HG03025 (cell line): ENCODE data around the gene DNAH2.

Experiments used
- ATAC-seq: cut with Tn5 transposase; IDR thresholded peaks from one replicate; pipeline ENCODE4 v1.9.1; 2021; ENCODE audit warnings: mild to moderate bottlenecking, moderate library complexity; ENCODE audit not compliant: unreplicated experiment, low FRiP score

The DNAH2 gene

DNA sequence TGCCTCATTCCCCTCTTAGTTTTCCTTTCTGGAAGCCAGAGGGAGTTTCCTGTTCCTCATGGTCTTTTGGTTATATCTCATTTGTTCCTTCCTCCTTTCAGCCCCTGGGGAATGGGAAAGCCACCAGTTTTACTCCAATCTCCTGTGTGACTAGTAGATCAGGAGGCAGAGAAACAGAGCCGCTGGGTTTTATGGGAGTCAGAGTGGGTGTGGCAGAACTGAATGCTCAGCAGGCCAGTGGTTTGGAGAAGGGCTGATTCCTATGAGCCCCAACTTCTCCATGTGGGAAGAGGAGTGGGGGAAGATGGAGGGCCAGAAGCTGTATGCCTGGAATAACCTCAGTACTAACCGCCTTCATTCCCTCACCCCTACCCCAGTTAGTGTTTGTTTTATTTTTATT, 4.1 kb downstream of the DNAH2 start:
- ATAC-seq = no peak

DNA sequence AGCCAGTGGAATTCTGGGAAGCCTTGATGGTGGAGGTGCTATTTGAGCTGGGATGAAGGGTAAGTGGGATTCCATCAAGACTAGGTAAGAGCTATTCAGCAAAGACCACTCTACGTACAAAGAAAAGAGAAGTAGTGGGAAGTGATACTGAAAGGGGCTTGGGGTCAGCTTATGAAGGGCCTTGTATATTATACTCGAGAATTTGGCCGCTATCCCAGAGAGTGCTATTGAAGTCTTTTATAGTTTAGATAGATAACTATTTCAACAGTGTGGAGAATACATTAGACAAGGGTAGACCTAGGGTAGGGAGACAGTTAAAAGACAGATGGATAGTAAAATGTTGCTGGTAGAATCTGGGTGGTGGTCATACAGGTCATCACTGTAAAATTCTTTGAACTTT, 10.3 kb downstream of the DNAH2 start:
- ATAC-seq = no peak

DNA sequence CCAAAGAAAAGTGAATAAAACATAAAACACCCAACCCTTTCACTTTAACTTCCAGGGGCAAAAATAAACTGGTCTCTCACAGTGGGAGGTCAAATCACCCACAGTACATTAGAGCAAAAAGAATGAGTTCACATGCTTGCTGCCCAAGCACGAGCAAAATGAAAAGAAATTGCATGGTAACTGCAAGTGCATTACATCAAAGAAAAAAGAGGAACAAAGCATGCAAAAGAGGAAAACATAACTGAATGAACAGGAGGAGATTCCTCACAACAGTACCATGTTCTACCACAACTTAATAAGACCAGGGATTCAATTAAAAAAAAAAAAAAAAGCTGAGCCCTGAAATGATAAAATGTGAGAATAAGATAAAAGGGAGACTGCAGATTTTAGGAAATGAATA, 12.3 kb downstream of the DNAH2 start:
- no peak for ATAC-seq

DNA sequence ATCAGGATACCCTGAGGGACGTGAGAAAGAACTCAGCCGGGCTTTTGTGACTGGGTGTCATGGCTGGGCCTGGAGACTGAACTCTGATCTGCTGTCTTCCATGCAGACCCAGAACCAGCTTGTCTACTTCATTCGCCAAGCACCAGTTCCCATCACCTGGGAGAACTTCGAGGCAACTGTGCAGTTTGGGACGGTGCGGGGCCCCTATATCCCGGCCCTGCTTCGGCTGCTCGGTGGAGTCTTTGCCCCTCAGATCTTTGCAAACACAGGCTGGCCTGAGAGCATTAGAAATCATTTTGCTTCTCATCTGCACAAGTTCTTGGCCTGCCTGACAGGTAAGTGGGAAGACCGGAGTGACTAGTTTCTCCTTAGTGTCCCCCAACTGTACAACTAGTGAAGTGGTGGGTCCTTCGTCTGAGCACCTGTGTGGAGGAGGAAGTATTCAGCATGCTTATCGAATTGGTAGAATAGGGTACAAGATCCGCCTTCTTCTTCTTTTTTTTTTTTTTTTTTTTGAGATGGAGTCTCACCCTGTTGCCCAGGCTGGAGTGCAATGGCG, 15.5 kb downstream of the DNAH2 start:
- ATAC-seq = no peak

DNA sequence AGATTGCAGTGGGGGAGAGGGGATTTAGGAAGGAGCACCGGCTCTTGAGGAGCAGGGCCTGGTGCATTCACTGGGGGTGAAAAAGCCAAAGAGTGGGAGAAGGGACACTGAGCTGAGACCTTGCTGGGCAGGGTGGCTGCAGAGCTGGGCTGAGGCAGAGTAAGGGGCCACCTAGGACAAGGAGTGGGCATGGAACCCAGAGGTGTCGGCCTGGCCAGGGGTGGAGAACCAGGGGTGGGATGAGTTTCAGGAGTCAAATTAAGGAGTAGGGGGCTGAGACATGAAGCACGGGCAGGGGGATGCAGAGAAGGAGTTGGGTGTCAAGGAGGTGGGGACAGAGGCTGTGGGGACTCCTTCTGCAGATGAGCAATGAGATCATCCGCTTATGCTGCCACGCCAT, 20.1 kb downstream of the DNAH2 start:
- no peak for ATAC-seq

DNA sequence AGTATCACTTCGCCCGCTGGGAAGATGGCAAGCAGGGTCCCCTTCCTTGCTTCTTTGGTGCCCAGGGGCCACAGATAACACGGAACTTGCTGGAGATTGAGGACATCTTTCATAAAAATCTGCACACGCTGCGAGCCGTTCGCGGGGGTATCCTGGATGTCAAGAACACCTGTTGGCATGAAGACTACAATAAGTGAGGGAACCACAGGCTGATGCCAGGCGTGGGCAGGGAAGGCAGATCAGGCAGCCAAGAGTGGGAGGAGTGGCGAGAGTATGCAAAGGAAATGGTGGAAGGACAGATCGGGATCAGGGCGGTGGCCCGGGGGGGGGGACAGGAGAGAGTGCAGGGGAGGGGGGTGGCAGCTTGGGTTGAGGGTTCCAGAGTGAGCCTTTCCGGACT, 22.2 kb downstream of the DNAH2 start:
- no peak for ATAC-seq

DNA sequence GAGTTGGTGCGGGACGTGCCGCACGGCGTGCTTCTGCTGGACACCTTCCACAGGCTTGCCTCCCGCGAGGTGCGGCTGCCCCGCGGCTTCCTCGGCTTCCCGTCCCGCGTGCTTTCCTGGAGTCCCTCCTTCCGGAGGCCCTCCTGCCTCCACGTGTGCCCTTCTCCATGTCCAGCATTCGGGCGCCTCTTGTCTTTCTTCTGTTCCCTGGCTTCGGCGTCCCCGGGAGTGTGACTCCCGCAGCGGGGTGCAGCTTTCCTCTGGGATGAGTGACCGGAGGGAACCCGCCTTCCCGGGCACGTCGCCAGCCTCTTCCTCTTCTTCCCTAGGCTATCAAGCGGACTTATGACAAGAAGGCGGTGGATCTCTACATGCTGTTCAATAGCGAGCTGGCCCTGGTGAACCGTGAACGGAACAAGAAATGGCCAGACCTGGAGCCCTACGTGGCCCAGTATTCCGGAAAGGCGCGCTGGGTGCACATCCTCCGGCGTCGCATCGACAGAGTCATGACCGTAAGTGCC, 23.0 kb downstream of the DNAH2 start:
- no peak for ATAC-seq

DNA sequence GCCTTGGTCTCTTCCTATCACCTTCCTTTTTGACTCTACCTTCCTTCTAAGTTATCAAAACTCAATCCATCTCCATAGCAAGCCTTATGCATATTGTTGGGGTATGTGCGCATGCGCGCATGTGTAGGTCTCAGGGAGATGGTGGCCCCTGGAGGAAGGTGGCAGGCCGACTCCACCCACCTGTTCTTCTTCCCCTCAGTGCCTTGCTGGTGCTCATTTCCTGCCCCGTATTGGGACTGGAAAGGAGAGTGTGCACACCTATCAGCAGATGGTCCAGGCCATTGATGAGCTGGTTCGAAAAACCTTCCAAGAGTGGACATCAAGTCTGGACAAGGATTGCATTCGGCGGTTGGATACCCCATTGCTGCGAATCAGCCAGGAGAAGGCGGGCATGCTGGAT, 25.2 kb downstream of the DNAH2 start:
- ATAC-seq = no peak

DNA sequence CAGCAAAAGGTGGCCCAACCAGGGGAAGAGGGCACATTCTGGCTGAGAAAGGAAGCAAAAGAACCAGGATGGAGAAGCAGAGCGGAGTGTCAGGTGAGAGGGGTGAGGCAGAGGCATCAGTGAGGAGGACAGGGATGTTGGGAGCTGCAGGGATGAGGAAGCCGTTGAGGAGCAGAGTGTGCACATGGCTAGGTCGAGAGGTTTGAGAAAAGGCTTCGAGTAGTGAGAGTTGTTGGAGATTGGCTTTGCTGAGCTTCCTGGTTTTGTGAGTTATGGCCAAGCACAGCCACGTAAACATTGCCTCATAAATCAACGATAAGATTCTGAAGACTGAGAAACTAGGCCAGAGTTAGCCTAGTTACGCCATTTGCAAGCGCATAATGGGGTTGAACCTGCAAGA, 26.9 kb downstream of the DNAH2 start:
- ATAC-seq = no peak

DNA sequence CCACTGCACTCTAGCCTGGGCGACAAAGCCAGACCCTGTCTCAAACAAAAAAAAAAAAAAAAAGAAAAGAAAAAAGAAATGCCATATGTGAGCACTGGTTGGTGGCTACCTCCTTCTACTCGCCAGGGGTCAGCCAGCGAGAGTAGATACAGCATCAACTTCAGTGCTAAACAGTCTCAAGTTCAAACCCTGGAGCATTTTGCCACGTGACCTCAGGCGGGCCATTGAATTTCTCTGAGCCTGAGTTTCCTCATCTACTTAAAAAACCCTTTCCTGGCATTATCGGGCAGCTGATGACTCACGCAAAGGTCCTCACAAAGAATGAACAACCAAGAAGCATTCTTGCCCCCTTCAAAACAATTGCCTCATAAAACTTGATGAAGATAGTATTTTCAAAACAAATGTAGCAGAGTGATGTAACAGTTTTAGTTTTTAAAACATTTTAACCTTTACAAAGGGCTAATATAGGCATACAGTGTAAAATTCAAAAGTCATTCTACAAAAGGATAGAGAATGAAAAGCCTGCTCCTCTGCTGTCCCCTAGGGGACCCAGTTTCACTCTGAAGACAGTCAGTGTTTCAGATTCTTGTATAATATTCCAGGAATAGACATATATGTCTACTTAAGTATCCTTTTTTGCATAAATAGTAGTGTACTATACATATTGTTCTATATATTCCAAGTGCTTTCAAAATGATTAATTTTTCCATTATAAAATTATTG, 28.4 kb downstream of the DNAH2 start:
- no peak for ATAC-seq

DNA sequence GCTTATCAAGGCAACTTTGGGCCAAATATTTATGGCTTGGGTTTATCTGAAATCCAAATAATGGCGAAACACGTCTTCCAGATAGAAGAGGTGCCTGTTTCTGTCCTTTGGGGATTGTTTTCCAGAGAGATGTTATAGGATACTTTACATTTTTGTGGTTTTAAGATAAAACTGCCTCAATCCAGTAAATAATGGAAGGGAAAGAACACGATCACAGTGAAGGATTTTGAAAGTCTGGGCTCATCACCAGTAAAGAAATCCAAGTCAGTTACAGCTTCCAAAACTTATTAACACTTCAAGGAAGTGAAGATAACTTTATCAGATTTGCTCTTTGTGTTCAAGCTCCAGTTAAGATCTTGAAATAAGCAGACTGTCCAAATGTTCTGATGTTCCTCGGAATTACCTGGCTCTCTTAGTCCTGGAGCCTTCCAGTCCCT, 30.1 kb downstream of the DNAH2 start:
- ATAC-seq = no peak

DNA sequence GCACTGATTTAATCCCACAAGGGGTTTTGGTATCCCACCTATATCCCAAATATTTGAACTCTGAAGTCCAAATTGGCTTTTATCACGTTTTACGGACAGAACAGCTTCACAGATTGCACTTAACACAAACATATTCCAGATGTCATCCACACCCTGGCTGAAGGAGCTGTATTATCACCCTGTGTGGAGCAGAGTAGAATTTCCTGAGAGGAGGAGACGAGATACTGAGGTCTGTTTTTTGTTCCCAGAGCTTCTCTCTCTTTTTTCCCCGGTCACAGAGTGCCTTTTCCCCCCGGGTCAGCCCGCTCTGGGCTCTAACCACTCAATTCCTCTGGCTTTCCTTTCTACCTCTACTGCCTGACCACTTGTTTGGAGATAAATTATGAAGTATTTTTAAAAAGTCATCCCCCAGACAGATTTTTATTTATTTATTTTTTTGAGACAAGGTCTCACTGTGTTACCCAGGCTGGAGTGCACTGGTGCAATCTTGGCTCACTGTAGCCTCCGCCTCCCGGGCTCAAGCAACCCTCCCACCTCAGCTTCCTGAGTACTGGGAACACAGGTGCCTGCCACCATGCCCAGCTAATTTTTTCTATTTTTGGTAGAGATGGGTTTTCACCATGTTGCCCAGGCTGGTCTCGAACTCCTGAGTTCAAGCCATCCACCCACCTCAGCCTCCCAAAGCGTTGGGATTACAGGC, 30.7 kb downstream of the DNAH2 start:
- no peak for ATAC-seq

DNA sequence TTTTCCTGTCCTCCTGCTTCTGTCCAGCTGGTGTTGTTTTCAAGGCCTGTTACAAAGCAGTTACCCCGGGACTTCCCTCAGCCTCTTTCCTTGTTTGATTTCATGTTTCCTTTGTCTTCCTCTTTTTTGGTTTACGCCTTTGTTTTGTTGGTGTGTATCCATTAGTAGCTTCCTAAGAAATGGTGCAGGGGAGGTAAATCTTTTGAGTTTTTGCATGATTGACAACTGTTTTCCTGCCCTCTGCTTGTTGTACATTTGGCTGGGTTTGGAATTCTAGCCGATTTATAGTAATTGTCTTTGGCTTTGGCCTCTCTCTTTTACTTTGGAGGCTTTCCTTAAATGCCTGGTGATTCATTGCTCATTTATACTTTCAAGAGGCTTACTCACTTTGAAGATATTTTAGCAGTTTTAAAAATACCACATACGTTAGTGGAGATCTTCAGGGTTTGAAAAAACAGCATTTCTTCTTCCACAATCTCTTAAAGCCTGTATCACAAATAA, 32.8 kb downstream of the DNAH2 start:
- no peak for ATAC-seq

DNA sequence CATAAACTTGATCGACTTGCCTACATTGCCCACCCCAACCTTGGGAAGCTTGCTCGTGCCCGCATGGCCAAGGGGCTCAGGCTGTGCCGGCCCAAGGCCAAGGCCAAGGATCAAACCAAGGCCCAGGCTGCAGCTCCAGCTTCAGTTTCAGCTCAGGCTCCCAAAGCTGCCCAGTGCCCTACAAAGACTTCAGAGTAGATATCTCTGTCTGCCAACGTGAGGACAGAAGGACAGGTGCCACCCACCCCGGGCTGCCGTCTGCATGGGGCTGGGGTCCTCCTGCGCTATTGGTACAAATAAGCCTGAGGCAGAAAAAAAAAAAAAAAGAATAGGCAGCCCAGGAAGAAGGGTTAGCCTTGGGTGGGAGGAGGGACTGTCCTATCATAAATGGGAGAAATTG, 37.1 kb downstream of the DNAH2 start:
- no peak for ATAC-seq

DNA sequence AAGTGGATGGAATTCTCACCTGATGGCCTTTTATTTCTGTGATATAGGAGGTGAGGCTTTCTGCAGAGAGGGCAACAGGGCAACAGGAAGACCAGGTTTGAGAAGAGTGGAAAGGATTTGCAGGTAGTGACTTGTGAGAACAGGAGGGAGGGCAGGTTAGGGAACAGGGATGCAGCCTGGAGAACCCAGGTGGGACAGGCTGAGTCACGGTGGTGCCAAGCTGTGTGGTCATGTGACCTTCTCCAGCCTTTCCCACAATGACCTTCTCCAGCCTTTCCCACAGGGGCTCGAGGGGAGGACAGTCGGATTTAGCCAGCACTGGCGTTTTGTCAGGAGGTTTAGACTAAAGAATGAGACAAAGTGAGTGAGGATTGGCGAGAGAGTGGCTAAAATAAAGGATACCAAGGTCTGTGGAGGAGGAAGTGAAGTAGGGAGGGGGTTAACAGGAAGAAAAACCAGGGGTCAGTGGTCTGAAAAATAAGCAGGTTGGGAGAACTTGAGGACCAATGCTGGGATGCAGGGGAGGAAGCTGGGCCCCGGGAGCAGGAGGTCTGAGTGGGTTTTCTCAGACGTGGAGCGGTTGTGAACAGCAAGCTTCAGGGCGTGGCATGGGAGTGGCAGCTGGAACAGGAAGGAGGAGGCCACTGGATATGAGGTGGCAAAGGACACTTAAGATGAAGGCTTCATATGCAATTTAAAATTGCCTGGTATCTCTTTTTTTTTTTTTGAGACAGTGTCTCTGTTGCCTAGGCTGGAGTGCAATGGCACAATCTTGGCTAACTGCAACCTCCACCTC, 37.7 kb downstream of the DNAH2 start:
- no peak for ATAC-seq

DNA sequence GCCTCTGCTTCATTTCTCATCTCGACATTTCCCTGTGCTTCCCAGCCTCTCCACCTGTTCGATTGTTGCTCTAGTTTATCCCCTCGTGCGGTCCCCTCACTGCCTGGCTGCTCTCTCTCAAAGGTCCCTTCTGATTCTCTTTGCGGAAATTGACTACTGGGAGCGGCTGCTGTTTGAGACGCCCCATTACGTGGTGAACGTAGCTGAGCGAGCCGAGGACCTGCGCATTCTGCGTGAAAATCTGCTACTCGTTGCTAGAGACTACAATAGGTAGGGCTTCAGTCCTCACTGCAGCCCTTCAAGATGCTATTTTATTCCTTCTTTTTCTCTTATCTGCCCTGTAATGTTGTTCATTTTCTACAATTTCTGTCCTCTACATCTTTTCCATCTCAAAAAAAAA, 39.4 kb downstream of the DNAH2 start:
- no peak for ATAC-seq

DNA sequence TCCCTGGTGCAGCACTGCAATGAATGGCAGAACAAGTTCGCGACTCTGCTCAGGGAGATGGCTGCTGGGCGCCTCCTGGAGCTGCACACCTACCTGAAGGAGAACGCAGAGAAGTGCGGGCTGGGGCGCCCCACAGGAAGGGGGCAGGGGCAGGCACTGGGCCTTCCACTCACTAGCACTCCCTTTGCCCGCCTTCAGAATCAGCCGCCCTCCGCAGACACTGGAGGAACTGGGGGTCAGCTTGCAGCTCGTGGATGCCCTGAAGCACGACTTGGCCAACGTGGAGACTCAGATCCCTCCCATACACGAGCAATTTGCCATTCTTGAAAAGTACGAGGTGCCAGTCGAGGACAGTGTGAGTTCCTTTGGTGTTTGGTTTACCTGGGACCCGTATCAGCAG, 46.4 kb downstream of the DNAH2 start:
- ATAC-seq = no peak

DNA sequence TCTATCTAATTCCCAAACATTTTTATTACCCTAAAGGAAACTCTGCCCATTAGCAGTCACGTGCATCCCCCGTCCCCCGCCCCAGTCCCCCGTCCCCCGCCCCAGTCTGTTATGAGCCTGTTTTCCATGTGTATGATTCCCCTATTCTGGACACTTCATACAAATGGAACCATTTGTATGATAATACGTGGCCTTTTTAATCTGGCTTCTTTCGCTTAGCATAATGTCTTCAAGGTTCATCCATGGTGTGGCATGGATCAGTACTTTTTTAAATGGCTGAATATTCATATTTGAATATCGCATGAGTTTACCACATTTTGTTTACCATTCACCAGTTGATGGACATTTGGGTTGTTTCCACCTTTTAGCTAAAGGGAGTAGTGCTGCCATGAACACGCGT, 49.5 kb downstream of the DNAH2 start:
- no peak for ATAC-seq

DNA sequence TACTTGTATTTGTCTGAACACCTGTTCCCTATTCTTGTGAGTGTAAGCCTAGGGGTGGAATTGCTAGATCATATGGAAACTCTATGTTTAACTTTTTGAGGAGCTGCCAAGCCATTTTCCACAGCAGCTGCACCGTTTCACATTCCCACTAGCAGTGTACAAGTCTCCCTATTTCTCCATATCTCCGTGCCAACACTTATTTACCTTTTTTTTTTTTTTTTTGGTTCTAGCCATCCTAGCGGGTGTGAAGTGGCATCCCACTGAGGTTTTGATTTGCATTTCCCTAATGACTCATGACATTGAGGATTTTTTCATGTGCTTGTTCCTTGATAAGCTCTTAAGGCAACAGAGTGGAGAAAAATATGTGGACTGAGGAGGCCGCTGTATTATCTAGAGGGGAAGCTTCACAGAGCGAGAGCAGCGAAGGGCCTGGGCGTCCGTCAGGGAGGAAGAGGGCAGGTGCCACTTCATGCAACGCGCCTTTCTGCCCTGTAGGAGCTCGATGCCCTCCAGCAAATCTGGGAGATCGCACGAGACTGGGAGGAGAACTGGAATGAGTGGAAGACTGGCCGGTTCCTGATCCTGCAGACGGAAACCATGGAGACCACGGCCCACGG, 50.0 kb downstream of the DNAH2 start:
- ATAC-seq = no peak

DNA sequence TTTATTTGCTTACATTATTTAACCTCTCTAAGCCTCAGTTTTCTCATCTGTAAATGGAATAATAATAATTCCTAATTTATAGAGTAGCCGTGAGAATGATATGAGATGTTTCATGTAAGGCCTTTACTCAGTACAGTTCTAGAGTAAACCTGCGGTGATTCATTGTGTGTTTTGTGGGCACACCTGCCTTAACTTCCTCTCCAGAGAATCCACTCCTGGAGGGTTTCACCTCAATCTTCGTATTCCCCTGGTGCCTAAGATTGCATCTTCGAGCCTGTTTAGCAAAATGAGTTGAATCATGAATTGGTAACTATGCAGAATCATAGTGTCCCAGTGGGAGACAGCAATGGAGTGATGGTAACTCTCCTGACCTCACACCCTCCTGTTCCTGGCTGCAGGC, 52.3 kb downstream of the DNAH2 start:
- no peak for ATAC-seq
